Brain microvascular endothelial cell (primary cell): Measurements from ENCODE around the gene DISP2.

Experiments used
- DNase-seq: peaks from one replicate; pipeline ENCODE4 v3.0.0-alpha.2; 2020
- H3K27ac ChIP-seq: fragments of 250-450 bp; sonication (Bioruptor Pico); 2 replicates; pipeline ENCODE4 v1.5.1; 2020; ENCODE audit warnings: mild to moderate bottlenecking, moderate library complexity
- H3K27me3 ChIP-seq: fragments of 250-450 bp; sonication (Bioruptor Pico); replicated peaks from 2 replicates; pipeline ENCODE4 v1.5.1; 2020; ENCODE audit warnings: mild to moderate bottlenecking
- H3K36me3 ChIP-seq: fragments of 250-450 bp; sonication (Bioruptor Pico); replicated peaks from 2 replicates; pipeline ENCODE4 v1.5.1; 2020; ENCODE audit warnings: mild to moderate bottlenecking
- H3K4me3 ChIP-seq: 2 replicates; pipeline ENCODE4 v1.5.1; 2011; ENCODE audit warnings: low read depth, mild to moderate bottlenecking, control low read depth, low read length, moderate library complexity
- CTCF ChIP-seq: IDR thresholded peaks from 2 replicates; pipeline ENCODE4 v1.5.1; 2011; ENCODE audit warnings: low read depth, mild to moderate bottlenecking, moderate library complexity, low read length, control low read depth, inconsistent platforms; ENCODE audit errors: missing control alignments
- in situ Hi-C: cut with HindIII; loops from 2 replicates; pipeline ENCODE4 v1.10.0; 2017; ENCODE audit warnings: low sequenced_read_pairs, low pct_ligation_motif_present

The DISP2 gene

GRCh38 chr15:40353697-40354096, 4.3 kb upstream of the DISP2 start:
- Histone ChIP-seq H3K4me3 (no peak overlapping the region), H3K27ac (no peak overlapping the region)
- in situ Hi-C loops, result no loop called here

DNA sequence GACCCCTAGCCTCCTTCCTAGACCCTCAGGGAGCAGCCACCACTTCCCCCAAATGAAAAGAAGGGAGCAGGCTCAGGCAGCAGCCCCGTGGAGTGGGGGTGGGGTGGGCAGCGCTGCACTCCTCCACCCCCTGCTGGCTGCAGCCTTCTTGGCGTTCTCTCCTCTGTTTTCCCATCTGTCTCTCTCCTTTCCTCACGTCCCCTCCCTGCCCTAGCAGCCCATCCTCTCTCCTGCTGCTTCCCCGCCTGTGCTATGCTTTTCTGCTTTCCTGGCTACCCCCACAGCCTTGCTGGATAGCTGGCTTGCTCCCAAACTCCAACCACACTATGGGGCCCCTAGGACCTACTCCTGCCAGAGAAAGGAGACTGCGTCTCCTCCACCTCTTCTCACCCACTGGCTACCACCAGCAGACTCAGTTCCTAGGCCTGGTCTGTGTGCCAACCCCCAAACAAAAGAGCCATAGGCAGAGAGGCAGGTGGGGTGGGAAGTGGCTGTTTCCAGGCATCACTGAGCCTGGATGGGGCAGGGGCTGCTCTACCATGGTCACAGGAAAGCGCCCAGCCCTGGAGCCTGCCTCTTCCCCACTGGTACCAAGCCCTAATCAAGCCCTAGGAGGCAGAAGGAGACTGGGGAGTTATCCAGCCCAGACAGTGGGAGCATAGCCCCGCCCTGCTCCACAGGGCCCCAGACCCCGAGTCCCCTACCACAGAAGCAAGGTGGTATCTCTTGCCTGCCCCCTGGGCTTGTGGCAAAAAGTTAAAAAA, 3.4 kb upstream of the DISP2 start:
- Histone ChIP-seq H3K4me3 (no peak overlapping the region), H3K27ac (no peak overlapping the region), H3K36me3 (no peaks in the 10 kb centered on the region), H3K27me3 (no peaks in the 10 kb centered on the region)
- peak; percentile 84 for TF ChIP-seq CTCF
- in situ Hi-C loops, result no loop called here
- DNase-seq, result no peak

More at GRCh38 chr15:40353697-40354096, 4.3 kb upstream of the DISP2 start:
- no peak for TF ChIP-seq CTCF
- DNase-seq, result no peak
- H3K36me3 ChIP-seq, result no peaks in the 10 kb centered on the region
- no peaks in the 10 kb centered on the region for H3K27me3 ChIP-seq

- in situ Hi-C loops, result no loop called here
- Histone ChIP-seq H3K4me3 (no peak overlapping the region), H3K27ac (no peak overlapping the region), H3K27me3 (no peaks in the 10 kb centered on the region), H3K36me3 (no peaks in the 10 kb centered on the region)
- no peak for TF ChIP-seq CTCF
- no peak for DNase-seq
Measured at GRCh38 chr15:40355976-40356585, 1.9 kb upstream of the DISP2 start.

- in situ Hi-C loops, result no loop called here
- TF ChIP-seq CTCF, result no peak
- no peak overlapping the region for H3K27ac ChIP-seq
- no peaks in the 10 kb centered on the region for H3K36me3 ChIP-seq
- no peak for DNase-seq
- H3K27me3 ChIP-seq, result no peaks in the 10 kb centered on the region
- H3K4me3 ChIP-seq, result no peak overlapping the region
Measured at GRCh38 chr15:40357246-40357645, 773 bp upstream of the DISP2 start.

DNA sequence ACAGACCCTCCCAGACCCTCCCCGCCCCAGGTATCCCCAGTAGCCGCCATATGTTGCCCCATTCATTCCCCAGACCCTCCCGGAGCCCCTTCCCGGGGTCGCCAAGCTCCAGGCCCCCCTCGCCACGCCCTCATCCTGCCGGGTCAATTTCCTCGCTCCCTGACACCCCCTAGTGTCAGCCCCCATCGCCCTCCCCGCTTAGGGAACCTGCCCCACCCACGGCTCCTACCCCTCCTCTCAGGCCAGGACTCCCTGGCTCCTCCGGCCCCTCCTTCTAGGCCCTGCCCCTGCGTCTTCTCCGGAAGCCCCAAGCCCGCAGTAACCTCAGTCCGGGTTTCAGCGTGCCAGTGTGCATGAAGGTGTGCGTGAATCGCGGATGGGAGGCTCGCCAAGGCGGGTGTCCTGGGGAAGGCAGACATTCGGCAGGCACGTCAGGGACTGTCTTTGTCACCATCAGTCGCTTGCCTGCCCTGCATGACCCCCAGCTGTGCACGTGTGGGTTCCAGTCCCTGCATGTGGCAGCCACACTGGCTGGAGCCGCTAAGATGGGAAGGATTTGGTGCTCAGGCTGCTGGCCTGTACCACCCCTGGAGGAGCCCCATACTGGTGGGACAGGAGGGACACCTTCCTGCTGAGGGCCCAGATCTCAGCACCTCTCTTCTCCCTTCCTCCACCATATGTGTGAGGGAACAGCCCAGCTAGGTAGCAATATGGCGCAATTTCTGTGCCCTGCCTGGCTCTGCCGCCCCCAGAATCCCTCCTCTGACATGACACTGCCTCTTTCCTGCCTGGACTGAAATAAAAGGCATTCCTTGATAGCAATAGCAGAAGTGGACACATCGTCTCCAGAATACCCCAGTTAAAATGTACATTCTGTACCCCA, 693 bp downstream of the DISP2 start:
- Histone ChIP-seq H3K27me3 (no peaks in the 10 kb centered on the region), H3K4me3 (peak overlapping the region; percentile 55), H3K36me3 (no peaks in the 10 kb centered on the region), H3K27ac (no peak overlapping the region)
- TF ChIP-seq CTCF, result peak; percentile 13
- no peak for DNase-seq
- in situ Hi-C loops, result no loop called here
